ENCODE results near the gene KRT16.

KRT16 gene

GRCh38 chr17:41656249-41657023 is 43.9 kb upstream of the KRT16 start:
- no peak for DNase-seq (ENCODE audit: low read depth)
- no peak overlapping the region for H3K4me3 ChIP-seq (ENCODE audit: low read depth, low read length)
- in situ Hi-C loops (cut with HindIII; ENCODE audit: low sequenced_read_pairs) = loop anchor here (25.0 kb wide), 1 partner anchor 744 kb away; no protein-coding TSS in a partner anchor
- TF ChIP-seq, protein P1, sequence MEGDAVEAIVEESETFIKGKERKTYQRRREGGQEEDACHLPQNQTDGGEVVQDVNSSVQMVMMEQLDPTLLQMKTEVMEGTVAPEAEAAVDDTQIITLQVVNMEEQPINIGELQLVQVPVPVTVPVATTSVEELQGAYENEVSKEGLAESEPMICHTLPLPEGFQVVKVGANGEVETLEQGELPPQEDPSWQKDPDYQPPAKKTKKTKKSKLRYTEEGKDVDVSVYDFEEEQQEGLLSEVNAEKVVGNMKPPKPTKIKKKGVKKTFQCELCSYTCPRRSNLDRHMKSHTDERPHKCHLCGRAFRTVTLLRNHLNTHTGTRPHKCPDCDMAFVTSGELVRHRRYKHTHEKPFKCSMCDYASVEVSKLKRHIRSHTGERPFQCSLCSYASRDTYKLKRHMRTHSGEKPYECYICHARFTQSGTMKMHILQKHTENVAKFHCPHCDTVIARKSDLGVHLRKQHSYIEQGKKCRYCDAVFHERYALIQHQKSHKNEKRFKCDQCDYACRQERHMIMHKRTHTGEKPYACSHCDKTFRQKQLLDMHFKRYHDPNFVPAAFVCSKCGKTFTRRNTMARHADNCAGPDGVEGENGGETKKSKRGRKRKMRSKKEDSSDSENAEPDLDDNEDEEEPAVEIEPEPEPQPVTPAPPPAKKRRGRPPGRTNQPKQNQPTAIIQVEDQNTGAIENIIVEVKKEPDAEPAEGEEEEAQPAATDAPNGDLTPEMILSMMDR (IDR thresholded peaks at IDR 0.05; ENCODE audit: low read depth, low read length, missing control alignments) = no peak

DNA sequence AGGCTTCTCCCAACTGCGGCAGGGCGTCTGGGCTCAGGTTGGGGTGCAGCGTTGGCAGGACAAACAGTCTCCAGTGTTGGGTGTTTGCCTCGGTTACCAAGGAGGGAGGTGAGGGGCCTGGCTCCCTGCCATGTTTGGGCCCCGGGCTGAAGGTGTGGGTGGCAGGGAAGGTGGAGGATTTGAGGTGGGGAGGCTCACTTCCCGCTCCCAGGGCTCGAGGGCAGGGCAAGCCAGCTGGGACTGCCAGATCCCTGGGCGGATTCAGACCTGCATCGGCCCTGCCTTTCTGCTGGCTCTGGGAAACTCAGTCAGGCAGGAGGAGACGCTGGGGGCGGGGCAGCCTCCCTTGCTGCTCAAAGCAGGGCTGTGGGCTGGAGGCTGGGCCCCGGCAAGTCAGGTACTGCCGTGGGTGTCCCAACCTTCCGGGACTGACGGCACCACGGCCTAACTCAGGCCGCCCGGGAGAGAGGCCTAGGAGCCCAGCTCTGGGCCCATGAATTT is 43.1 kb upstream of the KRT16 start:
- in situ Hi-C loops (cut with HindIII; ENCODE audit: low sequenced_read_pairs) = loop anchor here (25.0 kb wide), 1 partner anchor 743 kb away; no protein-coding TSS in a partner anchor
- no peak for DNase-seq (ENCODE audit: low read depth)
- no peak overlapping the region for H3K4me3 ChIP-seq (ENCODE audit: low read depth, low read length)
- TF ChIP-seq, protein P1 (IDR thresholded peaks at IDR 0.05; ENCODE audit: low read depth, low read length, missing control alignments) = no peak

- no peak for DNase-seq (ENCODE audit: low read depth)
- in situ Hi-C loops (cut with HindIII; ENCODE audit: low sequenced_read_pairs) = loop anchor here (25.0 kb wide), 1 partner anchor 743 kb away; no protein-coding TSS in a partner anchor
- H3K4me3 ChIP-seq (ENCODE audit: low read depth, low read length) = no peak overlapping the region
- TF ChIP-seq, protein P1 (IDR thresholded peaks at IDR 0.05; ENCODE audit: low read depth, low read length, missing control alignments) = no peak
These were observed 42.4 kb upstream of the KRT16 start for GRCh38 chr17:41654678-41655607.

DNA sequence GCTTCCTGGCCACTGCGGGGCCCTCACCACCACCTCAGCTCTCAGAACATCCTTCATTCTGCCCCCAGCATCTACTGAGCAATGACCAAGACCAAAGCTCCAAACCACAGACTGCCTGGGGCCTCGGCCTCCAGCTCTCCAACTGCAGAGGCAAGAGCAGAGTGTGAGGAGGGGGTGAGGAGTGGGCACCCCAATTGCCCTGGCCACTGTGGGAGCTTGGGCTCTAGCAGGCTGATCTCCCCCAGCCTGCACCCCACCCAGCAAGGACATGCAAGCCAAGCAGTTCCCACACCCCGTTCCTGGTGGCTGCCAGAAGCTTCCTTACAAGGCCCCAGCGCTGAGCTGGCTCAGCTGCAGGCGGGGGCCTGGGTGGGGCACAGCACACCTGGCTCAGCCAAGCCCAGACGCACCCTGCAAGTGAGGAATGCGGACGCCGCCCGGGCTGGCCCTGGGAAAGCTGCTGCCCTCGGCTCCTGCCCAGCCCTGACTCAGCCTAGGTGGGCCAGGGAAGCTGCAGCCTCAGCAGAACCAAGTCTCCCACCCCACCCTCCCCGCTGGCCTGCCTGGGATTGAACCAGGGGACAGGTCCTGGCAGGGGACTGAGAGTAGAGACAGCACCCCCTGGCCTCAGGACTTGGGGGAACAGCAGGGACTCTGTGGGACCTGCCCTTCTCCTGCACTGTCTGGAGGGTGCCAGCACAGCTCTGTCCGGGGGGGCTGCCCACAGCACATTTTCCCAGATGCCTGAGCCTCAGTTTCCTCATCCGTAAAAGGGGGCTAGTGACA is 41.5 kb upstream of the KRT16 start:
- in situ Hi-C loops (cut with HindIII; ENCODE audit: low sequenced_read_pairs) = loop anchor here (25.0 kb wide), 1 partner anchor 742 kb away; no protein-coding TSS in a partner anchor
- TF ChIP-seq, protein P1 (IDR thresholded peaks at IDR 0.05; ENCODE audit: low read depth, low read length, missing control alignments) = no peak
- no peak for DNase-seq (ENCODE audit: low read depth)
- H3K4me3 ChIP-seq (ENCODE audit: low read depth, low read length) = no peak overlapping the region

- DNase-seq (ENCODE audit: low read depth) = no peak
- in situ Hi-C loops (cut with HindIII; ENCODE audit: low sequenced_read_pairs) = loop anchor here (25.0 kb wide), 1 partner anchor 741 kb away; no protein-coding TSS in a partner anchor
- TF ChIP-seq, protein P1 (IDR thresholded peaks at IDR 0.05; ENCODE audit: low read depth, low read length, missing control alignments) = no peak
- no peak overlapping the region for H3K4me3 ChIP-seq (ENCODE audit: low read depth, low read length)
These were observed 40.9 kb upstream of the KRT16 start for GRCh38 chr17:41653421-41653820.
